OCI-LY1 (cell line): ENCODE measurements around the gene SSPN.

Experiments
- EZH2 ChIP-seq: fragments of 200-600 bp; sonication (generic), shearing (Covaris generic); IDR thresholded peaks from 2 replicates; pipeline ENCODE4 v1.8.0; 2017; ENCODE audit warnings: borderline replicate concordance, mixed run types, mild to moderate bottlenecking, antibody characterized with exemption, low read length, moderate library complexity, mixed read lengths
- TF ChIP-seq, protein P1 (sequence below): fragments of 200-600 bp; sonication (generic), shearing (Covaris generic); IDR thresholded peaks from 2 replicates; pipeline ENCODE4 v1.5.1; 2017; ENCODE audit warnings: mild to moderate bottlenecking, antibody characterized with exemption, low read length, moderate library complexity, mixed read lengths

DNA sequence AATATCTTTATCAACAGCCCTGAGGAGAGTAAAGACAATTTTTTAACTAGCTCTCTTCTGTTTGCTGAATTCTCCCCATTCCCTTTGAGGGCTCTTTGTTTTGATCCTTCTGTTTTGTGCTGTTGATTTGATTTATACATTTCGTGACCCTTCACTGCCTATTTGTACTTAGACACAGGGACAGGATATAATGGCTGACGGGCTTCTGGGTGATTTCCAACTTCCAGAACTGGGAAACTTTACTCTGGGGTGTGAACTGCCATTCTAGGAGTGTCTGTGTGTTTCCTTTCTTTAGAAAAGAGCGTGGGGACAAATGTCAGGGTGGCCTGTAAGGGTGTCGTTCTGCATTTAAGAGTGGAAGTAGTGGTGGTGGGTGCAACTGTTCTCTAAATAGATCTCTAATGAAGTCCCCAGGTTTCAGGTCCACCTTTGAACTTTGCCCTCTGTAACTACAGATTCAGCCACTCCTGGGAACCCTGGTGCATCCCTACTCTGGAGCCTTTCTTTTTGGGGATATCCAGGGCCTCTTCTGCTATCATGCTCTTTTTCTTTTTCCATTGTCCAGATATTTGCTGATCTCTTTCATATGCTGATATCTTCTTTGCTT lies 22.3 kb upstream of the SSPN start:
- TF ChIP-seq, protein P1, sequence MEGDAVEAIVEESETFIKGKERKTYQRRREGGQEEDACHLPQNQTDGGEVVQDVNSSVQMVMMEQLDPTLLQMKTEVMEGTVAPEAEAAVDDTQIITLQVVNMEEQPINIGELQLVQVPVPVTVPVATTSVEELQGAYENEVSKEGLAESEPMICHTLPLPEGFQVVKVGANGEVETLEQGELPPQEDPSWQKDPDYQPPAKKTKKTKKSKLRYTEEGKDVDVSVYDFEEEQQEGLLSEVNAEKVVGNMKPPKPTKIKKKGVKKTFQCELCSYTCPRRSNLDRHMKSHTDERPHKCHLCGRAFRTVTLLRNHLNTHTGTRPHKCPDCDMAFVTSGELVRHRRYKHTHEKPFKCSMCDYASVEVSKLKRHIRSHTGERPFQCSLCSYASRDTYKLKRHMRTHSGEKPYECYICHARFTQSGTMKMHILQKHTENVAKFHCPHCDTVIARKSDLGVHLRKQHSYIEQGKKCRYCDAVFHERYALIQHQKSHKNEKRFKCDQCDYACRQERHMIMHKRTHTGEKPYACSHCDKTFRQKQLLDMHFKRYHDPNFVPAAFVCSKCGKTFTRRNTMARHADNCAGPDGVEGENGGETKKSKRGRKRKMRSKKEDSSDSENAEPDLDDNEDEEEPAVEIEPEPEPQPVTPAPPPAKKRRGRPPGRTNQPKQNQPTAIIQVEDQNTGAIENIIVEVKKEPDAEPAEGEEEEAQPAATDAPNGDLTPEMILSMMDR: no peak
- TF ChIP-seq EZH2: no peak
